GM12801 (cell line): Measurements from ENCODE around the gene KRTAP10-8.

Experiments used
- TF ChIP-seq, protein P1 (sequence below): IDR thresholded peaks from one replicate; pipeline ENCODE4 v1.5.1; 2011; ENCODE audit warnings: control low read depth; ENCODE audit not compliant: insufficient read length; ENCODE audit errors: extremely low read depth

The KRTAP10-8 gene

GRCh38 chr21:44636209-44637017 is 24.5 kb downstream of the KRTAP10-8 start:
- TF ChIP-seq, protein P1, sequence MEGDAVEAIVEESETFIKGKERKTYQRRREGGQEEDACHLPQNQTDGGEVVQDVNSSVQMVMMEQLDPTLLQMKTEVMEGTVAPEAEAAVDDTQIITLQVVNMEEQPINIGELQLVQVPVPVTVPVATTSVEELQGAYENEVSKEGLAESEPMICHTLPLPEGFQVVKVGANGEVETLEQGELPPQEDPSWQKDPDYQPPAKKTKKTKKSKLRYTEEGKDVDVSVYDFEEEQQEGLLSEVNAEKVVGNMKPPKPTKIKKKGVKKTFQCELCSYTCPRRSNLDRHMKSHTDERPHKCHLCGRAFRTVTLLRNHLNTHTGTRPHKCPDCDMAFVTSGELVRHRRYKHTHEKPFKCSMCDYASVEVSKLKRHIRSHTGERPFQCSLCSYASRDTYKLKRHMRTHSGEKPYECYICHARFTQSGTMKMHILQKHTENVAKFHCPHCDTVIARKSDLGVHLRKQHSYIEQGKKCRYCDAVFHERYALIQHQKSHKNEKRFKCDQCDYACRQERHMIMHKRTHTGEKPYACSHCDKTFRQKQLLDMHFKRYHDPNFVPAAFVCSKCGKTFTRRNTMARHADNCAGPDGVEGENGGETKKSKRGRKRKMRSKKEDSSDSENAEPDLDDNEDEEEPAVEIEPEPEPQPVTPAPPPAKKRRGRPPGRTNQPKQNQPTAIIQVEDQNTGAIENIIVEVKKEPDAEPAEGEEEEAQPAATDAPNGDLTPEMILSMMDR, result no peak

DNA sequence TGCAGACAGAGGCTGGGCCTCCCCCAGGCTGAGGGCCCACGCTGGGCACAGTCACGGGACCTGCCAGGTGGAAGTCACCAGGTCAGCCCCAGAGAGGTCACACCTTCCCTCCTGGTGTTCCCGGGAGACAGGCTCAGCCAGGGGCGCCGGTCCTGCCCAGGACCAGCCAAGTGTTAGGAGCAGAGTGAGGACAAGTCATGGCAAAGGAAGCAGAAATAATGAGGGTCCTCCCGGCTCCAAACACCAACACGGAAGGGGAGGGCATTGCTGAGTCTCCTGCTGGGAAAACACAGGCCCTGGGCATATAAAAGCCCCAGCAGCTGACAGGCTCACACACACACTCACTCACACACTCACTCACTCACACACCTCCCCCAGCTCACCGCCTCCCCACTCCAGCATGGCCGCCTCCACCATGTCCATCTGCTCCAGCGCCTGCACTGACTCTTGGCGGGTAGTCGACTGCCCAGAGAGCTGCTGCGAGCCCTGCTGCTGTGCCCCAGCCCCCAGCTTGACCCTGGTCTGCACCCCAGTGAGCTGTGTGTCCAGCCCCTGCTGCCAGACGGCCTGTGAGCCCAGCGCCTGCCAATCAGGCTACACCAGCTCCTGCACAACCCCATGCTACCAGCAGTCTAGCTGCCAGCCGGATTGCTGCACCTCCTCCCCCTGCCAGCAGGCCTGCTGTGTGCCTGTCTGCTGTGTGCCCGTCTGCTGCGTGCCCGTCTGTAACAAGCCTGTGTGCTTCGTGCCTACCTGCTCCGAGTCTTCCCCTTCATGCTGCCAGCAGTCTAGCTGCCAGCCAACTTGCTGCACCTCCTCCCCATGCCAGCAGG is 25.4 kb downstream of the KRTAP10-8 start, which contains the start of gene KRTAP10-10:
Gene KRTAP10-10 (plus strand): TSS at position 339 of the 833 bp plus-strand sequence. CDS start 62 bp downstream, at position 401.
- TF ChIP-seq, protein P1, result no peak

- TF ChIP-seq, protein P1, result no peak
These were observed 27.4 kb downstream of the KRTAP10-8 start for GRCh38 chr21:44639331-44639655.

DNA sequence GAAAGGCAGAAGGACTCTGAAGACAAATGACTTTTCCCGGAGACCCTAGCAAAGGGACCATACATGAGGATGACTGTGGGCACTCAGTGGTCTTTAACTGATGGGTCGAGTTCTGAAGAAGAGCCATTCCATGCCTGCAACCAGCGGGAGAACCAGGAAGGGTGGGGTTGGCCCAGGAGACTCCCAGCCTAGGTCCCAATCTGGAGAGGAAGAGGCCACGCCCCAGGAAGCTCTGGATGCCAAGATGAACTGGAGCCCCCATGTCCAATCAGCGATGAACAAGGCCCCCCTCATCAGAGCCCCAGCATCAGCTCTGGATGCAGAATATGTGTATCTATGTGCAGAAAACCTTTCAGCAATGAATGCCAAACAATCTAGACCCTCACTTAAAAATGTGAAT is 28.9 kb downstream of the KRTAP10-8 start:
- TF ChIP-seq, protein P1, result no peak

GRCh38 chr21:44643741-44644310 is 31.9 kb downstream of the KRTAP10-8 start:
- TF ChIP-seq, protein P1, result no peak

GRCh38 chr21:44644878-44645277 is 33.0 kb downstream of the KRTAP10-8 start:
- TF ChIP-seq, protein P1, result no peak
